Liver (tissue), 9 donors: ENCODE measurements around the gene BAIAP2L1. TPM values are rescaled to one million over a fixed set of nuclear protein-coding genes. Genes with fewer than 3 reads are reported as not detected.

Experiments
- DNase-seq: peaks from one replicate; pipeline ENCODE4 v3.0.0-alpha.2; 2017; ENCODE audit warnings: low spot score
- H3K27ac ChIP-seq, 2 donors: one replicate each; pipeline ENCODE4 v1.7.0; 2013; ENCODE audit warnings: inconsistent platforms in 2 of 2, low read length in 2 of 2, control low read depth in 1 of 2, low read depth in 1 of 2, mild to moderate bottlenecking in 1 of 2
- H3K27me3 ChIP-seq, 4 donors: one replicate each; pipeline versions ENCODE4 v1.6.1 to v1.7.0; 2013; ENCODE audit warnings: low read length in 3 of 4, inconsistent platforms in 1 of 4, mild to moderate bottlenecking in 1 of 4, moderate library complexity in 1 of 4; ENCODE audit not compliant: control insufficient read depth in 4 of 4, insufficient read depth in 4 of 4
- H3K36me3 ChIP-seq, 4 donors: one replicate each; pipeline versions ENCODE4 v1.6.1 to v1.7.0; 2013; ENCODE audit warnings: low read length in 3 of 4, mild to moderate bottlenecking in 3 of 4, low read depth in 1 of 4, moderate library complexity in 1 of 4; ENCODE audit not compliant: control insufficient read depth in 4 of 4, insufficient read depth in 3 of 4
- H3K4me1 ChIP-seq, 4 donors: one replicate each; pipeline versions ENCODE4 v1.6.1 to v1.7.0; 2013; ENCODE audit warnings: low read length in 3 of 4, mild to moderate bottlenecking in 3 of 4, moderate library complexity in 1 of 4; ENCODE audit not compliant: control insufficient read depth in 4 of 4, insufficient read depth in 4 of 4
- H3K4me3 ChIP-seq, 3 donors: one replicate each; pipeline versions ENCODE4 v1.6.1 to v1.7.0; 2013; ENCODE audit warnings: low read length in 3 of 3, control low read depth in 1 of 3, low read depth in 1 of 3, mild to moderate bottlenecking in 1 of 3
- H3K9ac ChIP-seq, 2 donors: one replicate each; pipeline ENCODE4 v1.7.0; 2013; ENCODE audit warnings: low read length in 2 of 2, mild to moderate bottlenecking in 2 of 2, moderate library complexity in 2 of 2, control low read depth in 1 of 2, low read depth in 1 of 2
- H3K9me3 ChIP-seq, 4 donors: one replicate each; pipeline versions ENCODE4 v1.6.1 to v1.7.0; 2013; ENCODE audit warnings: low read length in 3 of 4; ENCODE audit not compliant: control insufficient read depth in 4 of 4
- ATF3 ChIP-seq: IDR thresholded peaks from 2 replicates; pipeline ENCODE4 v1.6.1; 2016; ENCODE audit warnings: antibody characterized with exemption
- EGR1 ChIP-seq, 2 donors: IDR thresholded peaks; 2 replicates each; pipeline ENCODE4 v1.6.1; 2016 to 2018; ENCODE audit warnings: antibody characterized with exemption in 2 of 2, low read depth in 2 of 2
- FOXA2 ChIP-seq: IDR thresholded peaks from 2 replicates; pipeline ENCODE4 v1.6.1; 2016; ENCODE audit warnings: antibody characterized with exemption
- GABPA ChIP-seq, 2 donors: IDR thresholded peaks in 1 of 2; conservative IDR thresholded peaks in 1 of 2; 2 replicates each; pipeline ENCODE4 v1.6.1; 2016; ENCODE audit warnings: antibody characterized with exemption in 2 of 2, mild to moderate bottlenecking in 1 of 2, moderate library complexity in 1 of 2
- RAD21 ChIP-seq, 2 donors: IDR thresholded peaks; 2 replicates each; pipeline ENCODE4 v1.6.1; 2016; ENCODE audit warnings: antibody characterized with exemption in 2 of 2, mild to moderate bottlenecking in 2 of 2
- RXRA ChIP-seq, 2 donors: IDR thresholded peaks; 2 replicates each; pipeline ENCODE4 v1.6.1; 2017 to 2018; ENCODE audit warnings: antibody characterized with exemption in 2 of 2, mild to moderate bottlenecking in 1 of 2
- TAF1 ChIP-seq: conservative IDR thresholded peaks from 2 replicates; pipeline ENCODE4 v1.6.1; 2016; ENCODE audit warnings: antibody characterized with exemption, mild to moderate bottlenecking
- WGBS: extraction: QIAGEN DNeasy Blood & Tissue Kit; methylation state at CpG from one replicate; pipeline ENCODE4 v1.1.7; 2013; 5-methylcytosine and 5-hydroxymethylcytosine counted together
- polyA plus RNA-seq, 2 donors: library from polyadenylated mRNA; stranded (reverse) in 1 of 2; unstranded in 1 of 2; fragments of 200-250 nt in 1 of 2; fragments of >200 nt in 1 of 2; fragmentation: Nextera tagmentation in 1 of 2; extraction: Ambion mirVana in 1 of 2; gene quantifications; one replicate each; pipeline versions ENCODE4 v1.2.1 to v1.2.3, GENCODE V29; 2013 to 2015
- total RNA-seq, 2 donors: library from RNA; depleted of rRNA; stranded (reverse); fragments of >200 nt; gene quantifications; one replicate each; pipeline ENCODE4 v1.2.3, GENCODE V29; 2014
- TF ChIP-seq, protein P1 (sequence below): IDR thresholded peaks from 2 replicates; pipeline ENCODE4 v1.6.1; 2016; ENCODE audit warnings: antibody characterized with exemption
- TF ChIP-seq, protein P2 (sequence below): fragments of 150-350 bp; IDR thresholded peaks from 2 replicates; pipeline ENCODE4 v1.5.1; 2017; ENCODE audit warnings: improper control_type of control experiment, low read depth, low read length; ENCODE audit not compliant: missing input control
- TF ChIP-seq, protein P3 (sequence below): IDR thresholded peaks from 2 replicates; pipeline ENCODE4 v1.6.1; 2016; ENCODE audit warnings: antibody characterized with exemption, mild to moderate bottlenecking
- donor health status: healthy.
- donor health status: healthy.
- donor health status: healthy.
- donor health status: healthy.
- donor health status: healthy.

Gene BAIAP2L1
- total and polyA plus RNA-seq, 4 donors, result 5.4 to 8.9 (median 8.7) TPM

- over 99% methylated on average over 3 of the region's 3 CpGs for WGBS
- no peaks in the 10 kb centered on the region for H3K9me3 ChIP-seq
Measured at GRCh38 chr7:98339043-98339442, 61.8 kb downstream of the BAIAP2L1 start.

DNA sequence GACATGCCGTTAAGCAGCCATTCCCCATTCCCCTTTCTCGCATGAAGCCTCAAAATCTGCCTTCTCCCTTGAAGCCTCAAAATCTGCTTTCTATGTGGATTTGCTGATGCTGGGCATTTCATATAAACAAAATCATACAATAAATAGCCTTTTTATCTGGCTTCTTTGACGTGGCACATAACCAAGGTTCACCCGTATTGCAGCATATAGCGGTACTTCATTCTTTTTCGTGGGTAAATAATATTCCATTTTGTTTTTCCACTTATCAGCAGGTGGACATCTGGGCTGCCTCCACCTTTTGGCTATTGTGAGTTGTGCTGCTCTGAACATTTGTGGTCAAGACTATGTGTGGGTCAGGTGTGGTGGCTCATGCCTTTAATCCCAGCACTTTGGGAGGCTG, 62.4 kb downstream of the BAIAP2L1 start:
- no peak for TF ChIP-seq GABPA (IDR thresholded peaks at IDR 0.05 in 1 of 2, conservative IDR thresholded peaks at IDR 0.05 in 1 of 2)
- TF ChIP-seq, protein P1, sequence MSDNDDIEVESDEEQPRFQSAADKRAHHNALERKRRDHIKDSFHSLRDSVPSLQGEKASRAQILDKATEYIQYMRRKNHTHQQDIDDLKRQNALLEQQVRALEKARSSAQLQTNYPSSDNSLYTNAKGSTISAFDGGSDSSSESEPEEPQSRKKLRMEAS, result no peak
- TF ChIP-seq TAF1, result no peak
- TF ChIP-seq RXRA (IDR thresholded peaks at IDR 0.05), result no peak
- TF ChIP-seq, protein P2, sequence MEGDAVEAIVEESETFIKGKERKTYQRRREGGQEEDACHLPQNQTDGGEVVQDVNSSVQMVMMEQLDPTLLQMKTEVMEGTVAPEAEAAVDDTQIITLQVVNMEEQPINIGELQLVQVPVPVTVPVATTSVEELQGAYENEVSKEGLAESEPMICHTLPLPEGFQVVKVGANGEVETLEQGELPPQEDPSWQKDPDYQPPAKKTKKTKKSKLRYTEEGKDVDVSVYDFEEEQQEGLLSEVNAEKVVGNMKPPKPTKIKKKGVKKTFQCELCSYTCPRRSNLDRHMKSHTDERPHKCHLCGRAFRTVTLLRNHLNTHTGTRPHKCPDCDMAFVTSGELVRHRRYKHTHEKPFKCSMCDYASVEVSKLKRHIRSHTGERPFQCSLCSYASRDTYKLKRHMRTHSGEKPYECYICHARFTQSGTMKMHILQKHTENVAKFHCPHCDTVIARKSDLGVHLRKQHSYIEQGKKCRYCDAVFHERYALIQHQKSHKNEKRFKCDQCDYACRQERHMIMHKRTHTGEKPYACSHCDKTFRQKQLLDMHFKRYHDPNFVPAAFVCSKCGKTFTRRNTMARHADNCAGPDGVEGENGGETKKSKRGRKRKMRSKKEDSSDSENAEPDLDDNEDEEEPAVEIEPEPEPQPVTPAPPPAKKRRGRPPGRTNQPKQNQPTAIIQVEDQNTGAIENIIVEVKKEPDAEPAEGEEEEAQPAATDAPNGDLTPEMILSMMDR, result no peak
- TF ChIP-seq, protein P3, sequence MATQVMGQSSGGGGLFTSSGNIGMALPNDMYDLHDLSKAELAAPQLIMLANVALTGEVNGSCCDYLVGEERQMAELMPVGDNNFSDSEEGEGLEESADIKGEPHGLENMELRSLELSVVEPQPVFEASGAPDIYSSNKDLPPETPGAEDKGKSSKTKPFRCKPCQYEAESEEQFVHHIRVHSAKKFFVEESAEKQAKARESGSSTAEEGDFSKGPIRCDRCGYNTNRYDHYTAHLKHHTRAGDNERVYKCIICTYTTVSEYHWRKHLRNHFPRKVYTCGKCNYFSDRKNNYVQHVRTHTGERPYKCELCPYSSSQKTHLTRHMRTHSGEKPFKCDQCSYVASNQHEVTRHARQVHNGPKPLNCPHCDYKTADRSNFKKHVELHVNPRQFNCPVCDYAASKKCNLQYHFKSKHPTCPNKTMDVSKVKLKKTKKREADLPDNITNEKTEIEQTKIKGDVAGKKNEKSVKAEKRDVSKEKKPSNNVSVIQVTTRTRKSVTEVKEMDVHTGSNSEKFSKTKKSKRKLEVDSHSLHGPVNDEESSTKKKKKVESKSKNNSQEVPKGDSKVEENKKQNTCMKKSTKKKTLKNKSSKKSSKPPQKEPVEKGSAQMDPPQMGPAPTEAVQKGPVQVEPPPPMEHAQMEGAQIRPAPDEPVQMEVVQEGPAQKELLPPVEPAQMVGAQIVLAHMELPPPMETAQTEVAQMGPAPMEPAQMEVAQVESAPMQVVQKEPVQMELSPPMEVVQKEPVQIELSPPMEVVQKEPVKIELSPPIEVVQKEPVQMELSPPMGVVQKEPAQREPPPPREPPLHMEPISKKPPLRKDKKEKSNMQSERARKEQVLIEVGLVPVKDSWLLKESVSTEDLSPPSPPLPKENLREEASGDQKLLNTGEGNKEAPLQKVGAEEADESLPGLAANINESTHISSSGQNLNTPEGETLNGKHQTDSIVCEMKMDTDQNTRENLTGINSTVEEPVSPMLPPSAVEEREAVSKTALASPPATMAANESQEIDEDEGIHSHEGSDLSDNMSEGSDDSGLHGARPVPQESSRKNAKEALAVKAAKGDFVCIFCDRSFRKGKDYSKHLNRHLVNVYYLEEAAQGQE, result no peak
- TF ChIP-seq FOXA2, result no peak
- no peak for DNase-seq
- no peaks in the 10 kb centered on the region for H3K9me3 ChIP-seq
- no peak overlapping the region for H3K27ac ChIP-seq
- H3K36me3 ChIP-seq, result peaks cover 0 to 1% (median 0%) of the 10 kb centered on the region in 4 donors
- WGBS, result 97% methylated on average over 6 of the region's 6 CpGs
- H3K9ac ChIP-seq, result no peak overlapping the region
- peaks cover 0 to 2% (median under 1%) of the 10 kb centered on the region in 4 donors for H3K4me1 ChIP-seq
- H3K4me3 ChIP-seq, result no peak overlapping the region
- no peaks in the 10 kb centered on the region for H3K27me3 ChIP-seq

More at GRCh38 chr7:98339043-98339442, 61.8 kb downstream of the BAIAP2L1 start:
- Histone ChIP-seq H3K27ac (no peak overlapping the region), H3K36me3 (peaks cover 0 to 1% (median 0%) of the 10 kb centered on the region in 4 donors), H3K4me1 (peaks cover 0 to 3% (median under 1%) of the 10 kb centered on the region in 4 donors), H3K27me3 (no peaks in the 10 kb centered on the region), H3K4me3 (no peak overlapping the region), H3K9ac (no peak overlapping the region)
- TF ChIP-seq RAD21 (IDR thresholded peaks at IDR 0.05), result no peak
- no peak for DNase-seq

- Histone ChIP-seq H3K27ac (no peak overlapping the region), H3K36me3 (peaks cover 0 to 1% (median 0%) of the 10 kb centered on the region in 4 donors), H3K4me3 (no peak overlapping the region), H3K9me3 (no peaks in the 10 kb centered on the region), H3K4me1 (no peaks in the 10 kb centered on the region), H3K9ac (no peak overlapping the region), H3K27me3 (no peaks in the 10 kb centered on the region)
- no peak for DNase-seq
- 94% methylated on average over 8 of the region's 8 CpGs for WGBS
- no peak for TF ChIP-seq EGR1 (IDR thresholded peaks at IDR 0.05; ENCODE audit: low read depth in 2 of 2)
- TF ChIP-seq, protein P2, result no peak
- no peak for TF ChIP-seq RXRA (IDR thresholded peaks at IDR 0.05)
- no peak for TF ChIP-seq FOXA2
- TF ChIP-seq ATF3, result no peak
Measured at GRCh38 chr7:98335411-98335977, 65.4 kb downstream of the BAIAP2L1 start.
